ENCODE data around the gene CEBPZ.
A peak's percentile ranks its signal among the peaks of the same experiment; 100 is the strongest.

GRCh38 chr2:37196320-37197195, 34.8 kb downstream of the CEBPZ start, which contains the start of gene CEBPZOS:
- TF ChIP-seq CTCF (IDR thresholded peaks at IDR 0.05) (no peak), POLR2A (IDR thresholded peaks at IDR 0.05) (peak in 1 of 2 donors; percentile 88)
